C1 segment of cervical spinal cord (tissue), 14 donors: ENCODE measurements around the gene ASS1.

ENCODE experiments used
- DNase-seq, 14 donors: peaks; one replicate each; lab custom pipeline; 2025; lab: John Stamatoyannopoulos, UW

ASS1 gene

DNA sequence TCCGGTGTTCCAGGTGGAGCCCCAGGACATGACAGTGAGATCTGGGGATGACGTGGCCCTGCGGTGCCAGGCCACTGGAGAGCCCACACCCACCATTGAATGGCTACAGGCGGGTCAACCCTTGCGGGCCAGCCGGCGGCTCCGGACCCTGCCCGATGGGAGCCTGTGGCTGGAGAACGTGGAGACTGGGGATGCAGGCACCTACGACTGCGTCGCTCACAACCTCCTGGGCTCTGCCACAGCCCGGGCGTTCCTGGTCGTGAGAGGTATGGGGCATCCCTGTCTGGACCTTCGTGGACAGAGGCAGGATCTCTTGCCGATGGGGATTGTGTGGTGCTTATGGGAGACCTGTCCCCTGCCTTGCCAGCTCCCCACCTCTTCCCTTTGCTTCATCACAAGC lies 26.0 kb upstream of the ASS1 start:
- no peak for DNase-seq

DNA sequence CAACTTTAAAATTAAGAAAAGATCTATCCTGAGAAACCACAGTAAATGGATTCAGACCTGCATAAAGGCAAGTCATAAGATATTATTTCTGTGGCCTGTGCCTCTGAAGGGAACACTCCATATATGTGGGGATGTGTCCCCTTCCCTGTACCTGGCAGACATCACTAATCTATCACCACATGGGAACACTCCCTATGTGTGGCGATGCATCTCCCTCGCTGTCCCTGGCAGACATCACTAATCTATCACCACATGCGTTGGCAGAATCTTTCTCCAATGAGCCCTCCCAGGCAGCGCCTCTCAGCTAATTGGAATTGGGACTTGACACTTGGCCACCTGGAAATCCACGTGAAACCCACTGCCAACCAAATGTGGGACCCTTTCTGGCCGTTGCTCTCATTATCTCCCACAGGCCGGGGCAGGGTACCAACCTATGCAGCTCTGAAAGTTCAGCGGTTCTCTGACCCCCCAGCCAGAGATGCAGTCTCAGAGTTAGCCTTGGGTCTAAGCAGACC lies 25.2 kb upstream of the ASS1 start:
- DNase-seq, result no peak

DNA sequence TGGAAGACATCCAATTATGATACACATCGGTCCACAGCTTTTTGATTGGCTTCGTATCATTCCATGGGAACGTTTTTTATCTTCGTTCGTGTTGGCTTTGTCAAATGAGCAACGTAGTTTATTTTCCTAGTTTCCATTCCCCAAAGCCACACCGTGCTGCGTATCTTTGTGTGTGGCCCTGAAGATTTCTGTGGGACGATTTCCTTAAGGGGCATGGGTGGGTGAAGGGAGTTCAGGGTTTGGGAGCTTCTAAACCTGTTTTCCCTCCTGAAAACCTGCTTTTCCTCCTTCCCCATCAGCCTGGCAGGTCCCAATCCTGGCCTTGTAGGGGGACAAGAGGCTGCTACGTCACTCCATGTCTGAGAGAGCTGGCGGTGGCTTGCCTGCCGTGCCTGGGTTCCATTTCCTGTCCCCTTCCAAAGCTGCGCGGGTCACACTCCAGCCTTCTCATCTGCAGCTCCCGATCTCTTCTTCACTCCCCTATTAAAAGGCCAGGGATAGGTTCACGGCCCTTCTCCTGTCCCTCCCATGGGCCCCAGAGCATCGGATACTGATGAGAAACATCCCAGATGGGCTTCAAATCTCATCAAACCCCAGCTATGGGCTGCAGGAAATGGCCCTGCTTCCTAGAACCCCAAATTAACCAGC lies 23.5 kb upstream of the ASS1 start:
- no peak for DNase-seq

DNA sequence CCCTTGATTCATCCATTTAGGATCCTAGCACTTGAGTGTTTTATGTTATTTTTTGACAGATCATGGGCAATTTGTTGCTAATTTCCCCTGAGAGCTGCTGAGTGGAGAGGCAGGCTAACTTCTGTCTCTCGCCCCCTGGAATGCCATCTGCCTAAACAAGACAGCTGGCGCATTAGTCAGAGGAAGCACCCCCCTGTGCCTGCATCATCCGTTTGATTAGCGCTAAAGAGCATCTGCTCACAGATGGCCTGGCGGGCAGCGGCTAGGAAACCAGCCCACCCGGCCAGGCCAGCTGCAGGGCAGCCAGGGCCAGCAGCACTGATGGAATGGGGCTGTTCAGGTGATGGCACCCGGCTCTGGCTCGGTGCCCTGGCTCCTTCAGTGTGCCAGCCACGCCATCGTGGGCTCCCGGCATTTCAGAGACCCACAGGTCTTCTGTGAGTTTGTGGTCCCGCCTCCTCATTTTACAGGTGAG lies 22.9 kb upstream of the ASS1 start:
- DNase-seq, result no peak

DNA sequence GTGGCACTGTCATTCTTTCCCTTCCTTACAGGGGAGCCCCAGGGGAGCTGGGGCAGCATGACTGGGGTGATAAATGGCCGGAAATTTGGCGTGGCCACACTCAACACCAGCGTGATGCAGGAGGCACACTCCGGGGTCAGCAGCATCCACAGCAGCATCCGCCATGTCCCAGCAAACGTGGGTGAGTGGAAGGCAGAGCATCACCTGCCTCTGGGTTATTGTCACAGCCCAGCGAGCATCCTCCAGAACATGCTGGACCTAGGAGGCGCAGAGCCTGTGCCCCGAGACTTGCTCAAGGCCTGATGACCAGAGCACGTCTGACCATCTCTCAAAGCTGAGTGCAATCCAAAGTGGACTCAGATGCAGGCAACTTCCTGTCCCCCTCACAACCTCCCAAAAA lies 22.2 kb upstream of the ASS1 start:
- no peak for DNase-seq

DNA sequence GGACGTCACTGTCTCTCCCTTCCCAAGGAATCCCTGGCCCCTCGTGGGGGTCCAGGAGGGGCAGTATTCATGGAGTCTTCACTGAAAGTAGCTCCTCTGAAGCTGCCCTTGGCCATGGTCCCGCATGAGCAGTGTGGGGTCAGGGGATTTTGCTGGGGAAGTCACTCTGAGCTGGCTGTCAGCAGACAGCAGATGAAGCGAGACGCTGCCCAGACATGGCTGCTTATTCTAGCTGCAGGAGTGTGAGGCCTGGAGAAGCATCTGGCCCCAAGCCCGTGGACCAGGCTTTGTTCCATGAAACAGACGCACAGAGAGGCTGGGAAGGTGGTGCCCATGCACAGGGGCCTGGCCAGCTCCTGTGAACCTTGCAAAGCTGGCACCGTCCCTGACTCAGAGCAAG lies 21.5 kb upstream of the ASS1 start:
- peak in 4 of 14 donors; percentile 11 to 90 (median 26) for DNase-seq

DNA sequence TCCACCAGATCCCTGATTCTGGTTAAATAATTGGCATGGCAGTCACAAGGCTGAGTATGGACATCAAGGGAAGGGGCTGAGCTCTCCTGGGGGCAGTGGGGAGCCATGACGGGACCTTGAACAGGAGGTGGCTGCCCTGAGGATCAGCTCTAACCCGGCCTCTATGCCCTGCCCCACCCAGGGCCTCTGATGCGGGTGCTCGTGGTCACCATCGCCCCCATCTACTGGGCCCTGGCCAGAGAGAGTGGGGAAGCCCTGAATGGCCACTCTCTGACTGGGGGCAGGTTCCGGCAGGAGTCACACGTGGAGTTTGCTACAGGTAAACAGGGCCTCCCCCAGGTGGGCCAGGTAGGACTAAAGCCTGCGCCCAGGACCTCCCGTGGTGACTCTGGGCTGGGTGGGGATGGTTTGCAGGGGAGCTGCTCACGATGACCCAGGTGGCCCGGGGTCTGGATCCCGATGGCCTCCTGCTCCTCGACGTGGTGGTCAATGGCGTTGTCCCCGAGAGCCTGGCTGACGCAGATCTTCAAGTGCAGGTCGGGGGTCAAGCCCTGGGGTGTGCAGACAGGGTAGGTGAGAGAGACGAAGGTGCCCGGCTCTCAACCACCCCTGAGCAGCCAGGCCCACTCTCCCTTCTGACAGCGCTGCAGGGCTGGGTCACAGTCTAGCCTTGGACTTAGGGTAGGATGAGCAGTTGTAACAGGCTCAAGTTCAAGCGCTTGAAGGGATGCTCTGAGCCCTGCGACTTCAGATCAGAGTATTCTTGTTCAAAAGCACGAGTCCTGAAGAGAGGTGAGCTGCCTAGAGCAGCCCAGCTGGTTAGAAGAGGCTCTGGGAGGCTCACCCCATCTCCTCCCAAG lies 19.9 kb upstream of the ASS1 start:
- DNase-seq, result no peak

DNA sequence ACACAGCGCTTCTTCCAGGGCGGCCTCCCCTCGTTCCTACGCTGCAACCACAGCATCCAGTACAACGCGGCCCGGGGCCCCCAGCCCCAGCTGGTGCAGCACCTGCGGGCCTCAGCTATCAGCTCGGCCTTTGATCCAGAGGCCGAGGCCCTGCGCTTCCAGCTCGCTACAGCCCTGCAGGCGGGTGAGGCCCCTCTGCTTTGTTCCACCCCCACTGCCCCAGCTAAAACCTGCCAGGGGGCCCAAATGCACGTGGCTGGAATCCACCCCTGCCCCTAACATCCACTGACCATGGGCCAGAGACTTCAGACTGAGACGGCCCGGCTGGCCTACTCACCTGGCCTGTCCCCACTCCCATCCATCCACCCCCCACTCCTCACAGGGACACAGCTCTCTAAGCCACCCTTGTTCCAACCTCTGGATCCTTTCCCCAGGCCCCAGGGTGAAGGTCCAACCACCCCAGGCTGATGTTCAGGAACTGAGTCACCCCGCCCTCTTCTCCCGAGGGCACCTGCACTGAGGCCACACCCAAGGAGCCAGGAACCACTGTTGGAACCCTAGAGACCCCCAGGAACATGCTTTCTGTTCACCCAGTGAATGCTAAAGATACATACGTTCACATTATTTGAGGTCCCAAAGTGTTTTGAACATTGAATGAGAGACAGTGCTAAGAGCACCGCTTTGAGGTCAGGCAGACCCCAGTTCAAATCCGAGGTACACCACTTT lies 18.9 kb upstream of the ASS1 start:
- no peak for DNase-seq

DNA sequence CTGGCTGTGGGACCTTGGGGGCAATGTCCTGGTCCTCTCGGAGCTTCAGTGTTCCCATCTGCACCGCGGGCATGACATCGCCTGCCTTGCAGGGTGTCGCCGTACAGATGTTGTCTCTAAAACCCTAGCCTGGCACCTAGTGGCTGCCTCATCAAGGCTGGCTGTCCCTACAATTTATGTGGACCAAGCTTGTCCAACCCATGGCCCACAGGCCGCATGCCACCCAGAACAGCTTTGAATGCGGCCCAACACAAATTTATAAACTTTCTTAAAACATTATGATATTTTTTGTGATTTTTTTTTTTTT lies 18.3 kb upstream of the ASS1 start:
- DNase-seq, result no peak

DNA sequence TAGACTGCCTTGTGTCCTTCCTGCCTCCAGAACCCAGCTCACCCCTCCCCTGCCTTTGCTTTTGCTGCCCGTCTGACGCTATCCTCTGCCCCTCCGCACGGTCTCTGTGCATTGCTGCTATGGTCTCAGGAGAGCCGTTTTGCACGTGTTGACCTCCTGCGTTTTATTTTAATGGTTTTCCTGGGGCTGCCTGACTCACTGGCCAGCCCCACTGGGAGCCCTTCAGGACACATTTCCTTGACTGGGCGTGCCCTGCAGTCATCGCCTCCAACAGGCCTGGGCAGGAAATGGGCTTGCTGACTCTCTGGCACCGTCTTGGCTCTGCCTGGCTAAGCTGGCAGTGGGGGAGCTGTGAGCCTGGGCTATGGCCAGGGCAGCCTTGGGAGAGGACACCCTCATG lies 17.9 kb upstream of the ASS1 start:
- DNase-seq, result peak in 3 of 14 donors; percentile 13 to 84 (median 48)

DNA sequence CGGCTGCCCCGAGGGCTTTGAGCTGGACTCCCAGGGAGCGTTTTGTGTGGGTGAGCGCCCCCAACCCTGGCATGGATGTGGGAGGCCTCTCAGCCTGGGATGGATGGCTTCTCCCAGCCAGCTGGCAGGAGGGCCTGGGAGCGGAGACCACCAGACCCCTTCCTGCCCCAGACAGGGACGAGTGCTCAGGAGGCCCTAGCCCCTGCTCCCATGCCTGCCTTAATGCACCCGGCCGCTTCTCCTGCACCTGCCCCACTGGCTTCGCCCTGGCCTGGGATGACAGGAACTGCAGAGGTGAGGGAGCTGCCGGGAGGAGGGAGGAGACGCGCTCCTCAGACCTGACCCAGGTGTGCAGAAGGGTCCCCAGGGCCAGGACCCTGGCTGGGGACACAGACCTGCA lies 17.4 kb upstream of the ASS1 start:
- no peak for DNase-seq

DNA sequence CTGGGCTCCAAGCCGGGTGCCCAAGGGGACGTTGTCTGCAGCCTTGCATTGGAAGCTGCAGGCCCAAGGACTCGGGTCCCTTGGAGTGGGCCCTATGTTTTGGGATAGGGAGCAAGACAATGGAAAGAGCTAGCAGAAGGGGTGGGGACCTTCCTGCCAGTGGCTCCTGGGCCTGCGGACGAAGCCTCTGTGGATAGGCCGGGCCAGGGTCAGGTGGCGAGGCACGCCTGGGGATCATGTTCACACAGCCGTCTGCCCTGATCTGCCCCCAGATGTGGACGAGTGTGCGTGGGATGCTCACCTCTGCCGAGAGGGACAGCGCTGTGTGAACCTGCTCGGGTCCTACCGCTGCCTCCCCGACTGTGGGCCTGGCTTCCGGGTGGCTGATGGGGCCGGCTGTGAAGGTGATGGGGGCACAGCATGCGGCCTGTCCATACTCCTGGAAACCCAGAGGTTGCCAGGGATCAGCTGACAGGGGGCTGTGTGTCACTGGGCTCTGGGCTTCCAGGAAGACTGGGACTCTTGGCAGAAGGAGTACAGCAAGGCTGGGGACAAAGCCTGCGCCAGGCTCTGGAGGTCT lies 16.6 kb upstream of the ASS1 start:
- DNase-seq, result peak in 1 of 14 donors; percentile 28

DNA sequence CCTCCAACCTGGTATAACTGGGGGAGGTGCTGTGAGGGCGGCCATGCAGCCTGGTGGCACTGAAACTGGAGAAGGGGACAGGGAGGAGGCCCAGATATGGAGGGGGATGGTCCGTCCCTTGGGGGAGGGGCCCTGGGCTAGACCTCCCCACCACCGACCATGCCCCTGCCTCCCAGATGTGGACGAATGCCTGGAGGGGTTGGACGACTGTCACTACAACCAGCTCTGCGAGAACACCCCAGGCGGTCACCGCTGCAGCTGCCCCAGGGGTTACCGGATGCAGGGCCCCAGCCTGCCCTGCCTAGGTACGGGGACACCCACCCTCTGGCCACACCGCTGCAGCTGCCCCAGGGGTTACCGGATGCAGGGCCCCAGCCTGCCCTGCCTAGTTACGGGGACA lies 15.4 kb upstream of the ASS1 start:
- DNase-seq, result no peak

DNA sequence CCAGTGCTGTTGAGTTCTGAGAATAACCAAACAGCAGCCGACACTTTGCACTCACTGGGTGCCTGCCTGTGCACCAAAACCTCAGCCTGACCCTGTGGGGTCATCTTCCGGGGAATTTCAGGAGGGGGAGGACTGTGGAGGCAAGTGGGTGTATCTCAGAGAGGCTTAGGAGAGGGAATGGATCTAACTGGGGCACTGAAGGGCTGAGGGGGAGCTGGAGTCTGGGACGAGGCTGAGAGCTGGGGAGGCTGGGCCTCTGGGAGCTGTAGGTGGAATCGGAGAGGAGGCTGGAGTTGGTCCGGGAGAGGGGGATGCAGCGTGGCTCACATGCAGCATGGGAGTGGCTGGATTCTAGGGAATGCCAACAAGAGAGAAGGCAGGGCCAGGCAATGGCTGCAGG lies 14.9 kb upstream of the ASS1 start:
- no peak for DNase-seq

DNA sequence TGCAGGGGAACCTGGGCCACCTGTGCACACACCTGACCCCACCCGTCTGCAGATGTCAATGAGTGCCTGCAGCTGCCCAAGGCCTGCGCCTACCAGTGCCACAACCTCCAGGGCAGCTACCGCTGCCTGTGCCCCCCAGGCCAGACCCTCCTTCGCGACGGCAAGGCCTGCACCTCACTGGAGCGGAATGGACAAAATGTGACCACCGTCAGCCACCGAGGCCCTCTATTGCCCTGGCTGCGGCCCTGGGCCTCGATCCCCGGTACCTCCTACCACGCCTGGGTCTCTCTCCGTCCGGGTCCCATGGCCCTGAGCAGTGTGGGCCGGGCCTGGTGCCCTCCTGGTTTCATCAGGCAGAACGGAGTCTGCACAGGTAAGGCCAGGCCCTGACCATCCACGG lies 14.5 kb upstream of the ASS1 start:
- DNase-seq, result no peak

DNA sequence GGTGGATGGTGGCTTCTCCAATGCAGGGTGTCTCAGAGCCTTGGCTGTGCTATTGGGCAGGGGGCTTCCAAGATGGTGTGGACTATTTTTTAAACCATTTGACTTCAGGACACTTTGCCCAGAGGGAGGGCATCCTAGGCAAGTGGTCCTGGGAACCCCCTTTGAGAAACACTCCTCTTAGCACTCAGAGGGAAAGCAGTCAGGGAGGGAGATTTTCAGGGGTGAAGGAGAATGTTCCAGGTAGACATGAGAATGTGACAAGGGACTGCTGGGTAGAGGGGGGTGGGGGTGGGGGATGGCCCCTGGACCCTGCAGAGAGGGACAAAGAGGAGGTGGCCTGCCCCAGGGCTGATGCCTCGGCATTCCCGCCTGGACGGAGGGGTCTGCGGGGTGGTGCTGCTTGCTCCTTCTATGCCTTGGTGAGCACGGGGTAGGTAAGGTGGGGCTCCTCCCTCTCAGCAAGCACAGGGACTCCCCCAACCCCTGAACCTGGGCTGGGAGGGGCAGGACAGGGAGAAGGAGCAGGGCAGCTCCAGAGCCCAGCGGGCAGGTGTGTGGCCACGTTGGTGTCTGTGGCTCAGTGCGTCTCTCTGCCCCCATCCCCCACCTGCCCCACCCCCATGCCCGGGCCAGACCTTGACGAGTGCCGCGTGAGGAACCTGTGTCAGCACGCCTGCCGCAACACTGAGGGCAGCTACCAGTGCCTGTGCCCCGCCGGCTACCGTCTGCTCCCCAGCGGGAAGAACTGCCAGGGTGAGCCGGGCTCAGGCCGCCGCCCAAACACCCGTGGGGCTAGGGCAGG lies 13.8 kb upstream of the ASS1 start:
- no peak for DNase-seq

DNA sequence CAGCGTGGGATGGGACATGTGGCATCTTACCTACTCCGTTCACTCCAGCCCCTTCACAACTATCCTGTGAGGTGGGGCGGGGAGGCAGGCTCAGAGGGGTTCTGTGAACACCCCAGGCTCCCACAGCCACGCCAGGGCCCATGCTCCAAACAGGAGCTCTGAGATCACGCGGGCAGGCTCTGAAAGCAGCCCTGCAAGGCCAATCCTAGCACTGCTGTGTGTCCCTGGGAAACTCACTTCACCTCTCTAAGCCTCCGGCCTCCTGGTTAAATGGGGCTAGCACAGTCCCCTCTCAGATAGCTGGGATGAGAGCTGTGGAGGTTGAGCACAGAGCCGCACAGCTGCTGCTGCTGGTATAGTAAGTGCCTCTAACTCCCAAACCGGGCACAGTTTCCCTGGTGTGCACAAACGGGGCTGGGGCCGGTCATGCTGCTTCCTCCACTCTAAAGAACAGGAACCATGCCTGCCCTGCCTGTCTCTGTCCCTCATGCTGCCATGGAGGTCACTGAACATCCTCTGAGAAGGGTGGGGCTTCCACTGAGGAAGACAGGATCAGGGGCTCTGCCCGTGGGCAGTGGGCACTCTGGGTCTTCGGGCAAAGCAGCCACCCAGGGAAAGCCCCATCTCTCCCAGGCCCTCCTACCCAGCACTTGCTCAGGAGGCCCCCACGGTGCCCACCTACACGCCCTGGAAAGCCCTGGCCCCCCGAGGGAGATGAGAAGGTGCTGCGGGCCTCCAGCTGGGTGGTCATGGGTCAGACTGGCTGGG lies 13.0 kb upstream of the ASS1 start:
- DNase-seq, result no peak

DNA sequence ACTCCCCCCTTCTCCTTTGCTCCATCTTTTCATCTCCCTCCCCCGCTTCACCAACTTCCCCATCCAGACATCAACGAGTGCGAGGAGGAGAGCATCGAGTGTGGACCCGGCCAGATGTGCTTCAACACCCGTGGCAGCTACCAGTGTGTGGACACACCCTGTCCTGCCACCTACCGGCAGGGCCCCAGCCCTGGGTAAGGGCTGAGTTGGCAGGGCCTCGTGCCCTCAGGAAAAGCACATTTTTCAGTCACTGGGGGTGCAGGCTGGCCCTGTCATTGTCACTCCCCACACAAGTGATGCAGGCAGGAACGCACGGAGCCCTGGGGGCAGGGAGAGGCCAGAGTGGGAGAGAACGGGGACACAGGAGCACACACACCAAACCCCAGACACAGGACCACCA lies 12.4 kb upstream of the ASS1 start:
- no peak for DNase-seq

DNA sequence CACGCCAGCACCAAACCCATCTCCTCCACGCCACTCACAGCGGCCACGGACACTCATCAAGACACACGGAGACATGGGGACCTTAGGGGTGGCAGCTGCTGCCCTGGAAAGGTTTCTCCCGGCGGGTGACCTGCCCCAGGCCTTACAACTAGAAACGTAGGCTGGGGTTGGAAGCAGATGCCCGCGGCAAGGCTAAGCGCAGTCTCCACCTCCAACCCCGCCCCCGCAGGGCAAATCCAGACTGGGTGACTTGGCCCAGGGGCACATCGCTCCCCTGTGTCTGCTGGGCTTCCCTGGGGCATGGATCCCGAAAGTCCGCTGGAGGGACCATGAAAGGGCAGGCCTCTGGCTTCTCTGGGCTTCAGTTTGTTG lies 12.0 kb upstream of the ASS1 start:
- DNase-seq, result no peak

DNA sequence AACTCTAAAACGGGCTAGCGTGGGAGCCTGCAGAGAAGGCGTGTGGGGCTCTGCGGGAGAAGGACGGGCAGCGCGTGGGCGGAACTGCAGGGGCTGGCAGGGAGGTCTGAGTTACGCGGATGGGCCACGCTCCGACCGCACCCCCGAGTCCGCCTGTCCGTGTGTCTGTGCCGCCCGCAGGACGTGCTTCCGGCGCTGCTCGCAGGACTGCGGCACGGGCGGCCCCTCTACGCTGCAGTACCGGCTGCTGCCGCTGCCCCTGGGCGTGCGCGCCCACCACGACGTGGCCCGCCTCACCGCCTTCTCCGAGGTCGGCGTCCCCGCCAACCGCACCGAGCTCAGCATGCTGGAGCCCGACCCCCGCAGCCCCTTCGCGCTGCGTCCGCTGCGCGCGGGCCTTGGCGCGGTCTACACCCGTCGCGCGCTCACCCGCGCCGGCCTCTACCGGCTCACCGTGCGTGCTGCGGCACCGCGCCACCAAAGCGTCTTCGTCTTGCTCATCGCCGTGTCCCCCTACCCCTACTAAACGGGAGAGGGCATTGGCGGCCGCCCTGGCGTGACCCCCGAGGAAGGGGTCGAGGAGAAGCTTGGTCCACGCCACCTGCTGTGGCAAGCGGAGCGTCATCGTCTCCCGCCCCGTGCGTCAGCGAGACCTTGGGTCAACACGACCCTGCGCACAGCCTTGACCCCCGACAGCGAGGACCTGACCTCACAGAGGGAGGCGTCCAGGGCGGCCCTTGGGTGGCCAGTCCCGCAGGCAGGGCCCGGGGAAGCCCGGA lies 11.4 kb upstream of the ASS1 start:
- no peak for DNase-seq
